Measurements from ENCODE around the gene EEF1AKMT2.

GRCh38 chr10:124747745-124748144 lies 43.9 kb downstream of the EEF1AKMT2 start:
- no peak for TF ChIP-seq CTCF (IDR thresholded peaks at IDR 0.05; ENCODE audit: low read length)
- TF ChIP-seq EZH2 (optimal IDR thresholded peaks at IDR 0.05; ENCODE audit: low read depth, low read length), result no peak

All from MM.1S (cell line).